Glomerular visceral epithelial cell (primary cell): Measurements from ENCODE around the gene ZKSCAN3.
"Not testable (repeated sequence)": the region's sequence is repeated elsewhere in the genome, so short reads cannot be mapped to it uniquely, and the experiment has no call there.

Experiments used
- DNase-seq: peaks from one replicate; pipeline ENCODE4 v3.0.0-alpha.2; 2016; ENCODE audit errors: extremely low spot score

The ZKSCAN3 gene

GRCh38 chr6:28373925-28374324 is 24.2 kb downstream of the ZKSCAN3 start:
- no peak for DNase-seq

DNA sequence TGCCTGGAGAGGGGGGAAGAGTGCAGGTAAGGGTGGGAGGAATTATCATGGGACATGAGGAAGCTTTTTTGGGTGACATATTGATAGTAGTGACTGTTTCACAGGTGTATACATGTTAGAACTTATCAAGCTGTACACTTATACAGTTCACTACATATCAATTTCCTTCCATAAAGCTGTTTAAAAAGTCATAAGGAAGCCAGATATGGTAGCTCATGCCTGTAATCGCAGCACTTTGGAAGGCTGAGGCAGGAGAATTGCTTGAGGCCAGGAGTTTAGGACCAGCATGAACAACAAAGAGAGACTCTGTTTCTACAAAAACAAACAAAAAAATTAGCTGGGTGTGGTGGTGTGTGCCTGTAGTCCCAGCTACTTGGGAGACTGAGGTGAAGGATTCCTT is 28.1 kb downstream of the ZKSCAN3 start:
- DNase-seq: no peak

DNA sequence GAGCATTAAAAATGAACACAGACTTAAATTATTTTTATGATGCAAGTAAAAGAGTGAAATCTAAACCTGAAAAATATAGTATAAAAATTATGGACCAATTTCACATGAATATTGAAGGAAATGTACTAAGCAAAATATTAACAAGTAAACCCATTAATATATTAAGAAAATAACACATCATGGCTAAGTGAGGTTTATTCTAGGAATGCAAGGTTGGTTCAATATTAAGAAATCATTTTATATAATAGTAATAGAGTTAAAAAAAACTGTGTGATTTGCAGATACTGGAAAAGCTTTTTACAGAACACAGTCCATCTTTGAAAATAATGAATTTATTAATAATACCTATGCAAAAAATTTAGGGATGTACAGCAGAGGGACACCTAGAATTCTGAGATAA is 28.9 kb downstream of the ZKSCAN3 start:
- DNase-seq: no peak

DNA sequence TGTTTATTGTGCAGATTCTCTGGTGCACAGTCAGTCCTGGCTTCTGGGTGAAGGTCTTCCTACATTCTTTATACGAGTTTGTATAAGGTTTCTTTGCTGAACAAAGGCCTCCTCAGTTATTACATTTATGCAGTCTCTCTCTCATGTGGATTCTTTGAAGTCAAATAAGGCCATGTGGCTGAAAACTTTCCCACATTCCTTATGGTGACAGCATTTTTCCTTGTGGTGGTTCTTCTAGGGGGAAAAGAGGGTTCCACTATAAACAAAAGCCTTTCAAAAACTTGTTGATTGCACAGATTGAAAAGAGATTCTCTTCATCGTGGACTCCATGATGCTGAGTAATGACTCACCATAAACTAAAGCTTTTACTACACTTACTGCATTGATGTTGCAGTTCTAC is 30.6 kb downstream of the ZKSCAN3 start:
- DNase-seq: no peak

- peak; percentile 81 for DNase-seq
Measured at GRCh38 chr6:28383235-28384142, 33.7 kb downstream of the ZKSCAN3 start.

- DNase-seq: no peak
Measured at GRCh38 chr6:28384143-28384533, 34.4 kb downstream of the ZKSCAN3 start.

DNA sequence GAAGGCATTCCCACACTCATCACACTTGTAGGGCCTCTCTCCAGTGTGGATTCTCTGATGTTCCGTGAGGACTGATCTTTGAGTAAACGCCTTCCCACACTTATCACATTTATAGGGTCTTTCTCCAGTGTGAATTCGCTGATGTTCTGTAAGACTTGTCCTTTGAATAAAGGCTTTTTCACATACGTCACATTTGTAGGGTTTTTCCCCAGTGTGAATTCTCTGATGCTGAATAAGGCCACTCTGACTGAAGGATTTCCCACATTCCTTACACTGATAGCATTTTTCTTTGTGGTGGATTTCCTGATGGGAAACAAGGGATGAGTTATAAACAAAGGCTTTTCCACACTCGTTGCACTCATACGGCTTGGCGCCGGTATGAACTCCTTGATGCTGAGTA is 40.9 kb downstream of the ZKSCAN3 start:
- DNase-seq: no peak

DNA sequence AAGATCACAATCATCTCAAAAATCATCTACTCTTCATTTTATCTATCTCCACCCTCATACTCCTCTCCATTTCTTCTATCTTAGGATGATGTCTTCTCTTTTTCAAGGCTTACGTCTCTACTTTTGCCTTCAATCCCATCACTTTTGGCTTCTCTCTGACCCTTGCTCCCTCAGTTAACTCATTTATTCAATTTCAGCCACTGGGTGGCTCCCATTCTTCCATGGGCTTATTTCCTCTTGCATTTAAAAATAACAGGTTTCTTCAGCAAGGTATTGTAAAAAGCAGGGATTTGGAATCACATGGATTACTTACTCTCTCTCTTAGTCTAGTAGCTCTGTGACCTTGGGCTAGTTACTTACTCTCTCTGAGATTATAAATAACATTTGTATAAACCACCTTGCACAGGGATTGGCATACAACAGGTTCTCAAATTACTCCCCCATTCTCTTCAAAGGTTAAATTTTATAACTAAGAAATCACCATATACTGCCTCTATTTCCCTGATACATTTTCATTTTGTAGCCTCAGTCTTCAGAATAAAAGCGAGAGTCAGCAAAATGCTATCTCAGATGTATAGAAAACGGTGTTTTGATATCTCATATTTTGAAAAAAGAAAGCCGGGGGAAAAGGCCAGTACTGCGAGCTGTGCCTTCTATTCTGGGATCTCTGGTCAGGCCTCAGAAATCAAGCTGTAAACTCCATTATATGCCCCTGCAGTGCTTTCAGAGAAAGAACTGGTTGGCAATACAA is 44.3 kb downstream of the ZKSCAN3 start:
- DNase-seq: no peak

DNA sequence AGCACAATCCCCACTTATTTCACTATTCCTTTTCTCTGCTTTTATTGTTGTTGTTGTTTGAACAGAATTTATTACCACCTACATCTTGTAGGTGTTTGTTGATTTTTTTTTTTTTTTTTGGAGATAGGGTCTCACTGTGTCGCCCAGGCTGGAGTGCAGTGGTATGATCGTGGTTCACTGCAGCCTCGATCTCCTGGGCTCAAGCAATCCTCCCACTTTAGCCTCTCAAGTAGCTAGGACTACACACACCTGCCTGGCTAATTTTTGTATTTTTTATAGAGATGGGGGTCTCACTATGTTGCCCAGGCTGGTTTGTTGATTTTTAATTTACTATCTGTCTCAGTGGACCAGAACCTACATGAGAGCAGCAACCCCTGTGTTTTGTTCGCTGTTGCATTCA is 46.2 kb downstream of the ZKSCAN3 start:
- no peak for DNase-seq

DNA sequence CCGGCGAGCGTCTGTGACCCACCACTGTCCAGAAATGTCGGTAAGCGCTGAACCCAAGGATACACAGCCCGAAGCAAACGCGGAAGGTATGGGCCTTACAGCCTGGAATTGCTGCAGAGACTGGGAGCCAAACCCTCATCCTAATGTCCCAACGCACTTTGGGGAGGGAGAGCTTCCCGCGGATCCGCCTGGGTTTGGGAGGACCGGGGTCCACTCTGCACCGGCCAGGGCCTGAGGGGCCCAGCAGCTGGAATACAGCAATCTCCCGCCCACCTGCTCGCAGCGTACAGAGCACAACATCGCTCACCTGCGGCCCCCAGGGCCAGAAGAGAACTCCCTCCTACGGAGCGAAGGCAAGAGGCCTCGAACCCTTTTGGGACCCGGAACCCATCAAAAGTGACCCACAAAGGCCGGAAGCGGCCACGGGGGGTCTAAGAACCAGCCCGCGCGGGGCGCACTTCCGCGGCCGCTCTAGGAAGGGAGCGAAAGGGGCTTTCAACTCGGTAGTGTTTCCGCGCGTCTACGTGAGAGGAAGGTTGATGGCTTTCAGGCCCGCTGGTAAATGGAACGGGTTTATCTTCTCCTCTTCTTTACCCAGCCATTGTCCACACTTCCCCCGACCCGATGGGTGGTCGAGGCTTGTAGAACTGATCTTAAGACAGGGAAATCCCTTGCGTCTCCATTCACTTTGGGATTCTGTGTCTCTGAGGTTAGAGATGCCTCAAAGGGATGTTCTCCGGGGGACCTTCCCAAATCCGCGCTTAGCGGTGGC is 49.8 kb downstream of the ZKSCAN3 start, which contains the start of gene ZSCAN12:
ZSCAN12 (minus strand) TSS at position 398 of the 772 bp plus-strand sequence. CDS start 1,342 bp downstream, outside the sequence.
- peak; percentile 90 for DNase-seq

DNA sequence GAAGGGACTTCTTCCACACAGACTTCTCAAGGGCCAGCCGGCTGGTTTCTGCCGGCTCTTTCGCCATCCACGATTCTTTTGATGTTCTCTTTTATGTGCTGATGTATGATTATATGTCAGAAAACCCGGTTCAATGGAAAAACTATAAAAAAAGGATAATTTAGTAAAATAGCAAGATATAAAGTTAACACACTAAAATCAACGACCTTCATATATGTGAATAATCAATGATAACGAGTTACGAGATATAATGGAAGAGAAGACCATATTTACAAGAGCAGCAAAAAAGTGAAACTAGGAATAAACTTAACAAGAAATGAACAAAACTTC is 50.3 kb downstream of the ZKSCAN3 start:
- no peak for DNase-seq

DNA sequence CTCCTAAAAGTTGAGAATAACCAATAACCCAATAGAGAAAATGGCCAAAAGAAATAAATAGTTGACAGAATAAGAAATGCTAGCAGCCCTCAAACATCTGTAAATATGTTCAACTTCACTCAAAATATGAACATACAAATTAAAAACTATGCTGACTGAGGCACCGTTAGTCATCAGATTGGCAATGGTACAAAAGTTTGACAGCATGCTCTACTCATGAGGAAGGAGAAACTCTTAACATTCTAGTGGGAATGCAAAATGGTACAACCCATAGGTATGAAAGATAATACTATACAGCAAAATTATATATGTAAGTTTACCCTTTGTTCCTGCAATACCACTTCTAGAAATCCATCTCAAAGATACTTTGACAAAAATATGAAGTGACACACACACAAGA is 51.4 kb downstream of the ZKSCAN3 start:
- peak; percentile 24 for DNase-seq

DNA sequence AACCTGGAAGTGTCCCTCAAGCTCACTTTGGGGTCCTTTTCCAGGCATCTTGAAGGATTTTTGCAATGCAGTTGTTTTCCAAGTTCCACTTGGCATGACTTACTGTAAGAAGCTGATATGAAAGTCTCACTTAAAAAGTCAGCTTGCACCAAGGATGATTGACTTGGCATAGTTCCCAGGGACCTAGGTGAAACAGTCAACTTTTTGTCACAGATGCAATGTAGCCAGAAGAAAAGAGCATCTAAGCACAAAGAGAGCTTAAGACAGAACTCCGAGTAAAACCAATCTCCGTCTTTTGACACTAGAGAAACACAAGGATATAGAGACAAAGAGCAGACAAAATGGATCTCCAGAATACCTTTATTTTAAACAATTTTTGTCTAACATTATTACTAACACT is 52.5 kb downstream of the ZKSCAN3 start:
- no peak for DNase-seq

DNA sequence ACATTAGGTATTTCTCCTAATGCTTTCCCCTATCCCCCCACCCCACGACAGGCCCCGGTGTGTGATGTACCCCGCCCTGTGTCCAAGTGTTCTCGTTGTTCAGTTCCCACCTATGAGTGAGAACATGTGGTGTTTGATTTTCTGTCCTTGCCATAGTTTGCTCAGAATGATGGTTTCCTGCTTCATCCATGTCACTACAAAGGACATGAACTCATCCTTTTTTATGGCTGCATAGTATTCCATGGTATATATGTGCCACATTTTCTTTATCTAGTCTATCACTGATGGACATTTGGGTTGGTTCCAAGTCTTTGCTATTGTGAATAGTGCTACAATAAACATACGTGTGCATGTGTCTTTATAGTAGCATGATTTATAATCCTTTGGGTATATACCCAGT is 54.2 kb downstream of the ZKSCAN3 start:
- DNase-seq: not testable (repeated sequence)

DNA sequence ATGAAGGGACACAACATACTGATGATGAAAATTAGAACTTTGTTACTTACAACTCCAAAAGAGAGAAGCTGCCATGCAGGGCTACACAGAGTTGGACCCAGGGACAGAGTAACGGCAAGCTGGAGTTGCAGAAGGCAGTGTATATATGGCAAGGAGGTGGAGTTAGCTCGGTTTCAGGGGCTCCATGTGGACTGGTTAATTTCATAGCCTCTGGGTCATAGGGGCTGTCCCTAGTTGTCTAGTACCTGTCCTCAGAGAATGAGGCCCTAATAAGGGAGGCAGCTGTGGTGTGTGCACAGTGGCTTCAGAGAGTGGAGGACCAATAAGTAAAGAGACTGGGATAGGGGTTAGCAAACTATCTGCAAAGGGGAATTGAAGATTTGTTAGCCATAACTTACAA is 57.7 kb downstream of the ZKSCAN3 start:
- no peak for DNase-seq

- DNase-seq: no peak
Measured at GRCh38 chr6:28408076-28408802, 58.5 kb downstream of the ZKSCAN3 start.

DNA sequence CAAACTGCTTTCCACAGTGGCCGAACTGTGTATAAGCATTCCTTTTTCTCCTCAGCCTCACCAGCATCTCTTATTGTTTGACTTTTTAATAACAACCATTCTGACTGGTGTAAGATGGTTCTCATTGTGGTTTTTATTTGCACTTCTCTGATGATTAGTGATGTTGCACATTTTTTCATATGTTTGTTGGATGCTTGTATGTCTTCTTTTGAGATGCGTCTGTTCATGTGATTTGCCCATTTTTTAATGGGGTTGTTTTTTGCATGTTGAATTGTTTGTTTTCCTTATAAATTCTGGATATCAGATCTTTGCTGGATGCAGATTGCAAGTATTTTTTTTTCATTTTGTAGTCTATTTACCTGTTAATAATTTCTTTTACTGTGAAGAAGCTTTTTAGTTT is 61.0 kb downstream of the ZKSCAN3 start:
- DNase-seq: no peak

GRCh38 chr6:28413681-28414080 is 63.9 kb downstream of the ZKSCAN3 start:
- no peak for DNase-seq
